Central memory CD8-positive, alpha-beta T cell (primary cell): ENCODE results near the gene REC114.
A peak's percentile ranks its signal among the peaks of the same experiment; 100 is the strongest.
"Not testable (repeated sequence)": the region's sequence is repeated elsewhere in the genome, so short reads cannot be mapped to it uniquely, and the experiment has no call there.

Experiments used
- ATAC-seq: fragments of 150-1000 bp; cut with Tn5 transposase; replicated peaks from 2 replicates; pipeline ENCODE4 v1.10.0; 2022; ENCODE audit warnings: mild to moderate bottlenecking, moderate FRiP score, moderate number of reproducible peaks; ENCODE audit not compliant: poor library complexity, severe bottlenecking; ENCODE audit errors: extremely low read depth
- DNase-seq, 2 donors: peaks; one replicate each; pipeline ENCODE4 v3.0.0; 2021; ENCODE audit warnings: low spot score in 2 of 2
- H3K27ac Mint-ChIP-seq: one replicate; pipeline ENCODE4 v1.8.0; 2022; ENCODE audit warnings: low read depth, mild to moderate bottlenecking, moderate library complexity, mixed read lengths
- H3K27me3 Mint-ChIP-seq: one replicate; pipeline ENCODE4 v1.8.0; 2022; ENCODE audit warnings: mixed read lengths
- H3K36me3 Mint-ChIP-seq: one replicate; pipeline ENCODE4 v1.8.0; 2022; ENCODE audit warnings: mild to moderate bottlenecking, moderate library complexity, mixed read lengths; ENCODE audit not compliant: insufficient read depth
- H3K4me1 Mint-ChIP-seq: one replicate; pipeline ENCODE4 v1.8.0; 2022; ENCODE audit warnings: mixed read lengths
- H3K4me3 Mint-ChIP-seq: one replicate; pipeline ENCODE4 v1.8.0; 2022; ENCODE audit warnings: mild to moderate bottlenecking, moderate library complexity, mixed read lengths
- H3K9me3 Mint-ChIP-seq: one replicate; pipeline ENCODE4 v1.8.0; 2022; ENCODE audit warnings: mixed read lengths

REC114 gene

DNA sequence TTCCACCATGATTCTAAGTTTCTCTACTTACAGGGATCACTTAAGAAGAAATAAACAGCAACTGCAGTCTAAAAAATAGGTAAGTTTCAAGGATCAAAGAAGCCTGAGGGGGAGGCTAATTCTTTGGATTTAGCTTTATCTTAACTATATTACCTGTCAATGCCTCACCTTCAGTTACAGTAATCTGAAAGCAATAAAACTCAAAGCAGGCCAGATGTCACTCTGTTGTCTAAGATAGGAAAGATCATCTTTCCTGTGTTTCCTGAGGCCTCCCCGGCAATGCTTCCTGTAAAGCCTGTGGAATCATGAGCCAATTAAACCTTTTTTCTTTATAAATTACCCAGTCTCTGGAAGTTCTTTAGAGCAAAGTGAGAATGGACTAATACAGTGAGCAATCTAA lies 130.1 kb downstream of the REC114 start:
- H3K9me3 Mint-ChIP-seq = no peaks in the 10 kb centered on the region
- H3K4me1 Mint-ChIP-seq = peaks cover 6% of the 10 kb centered on the region
- H3K27ac Mint-ChIP-seq = no peak overlapping the region
- no peak overlapping the region for H3K4me3 Mint-ChIP-seq
- H3K27me3 Mint-ChIP-seq = no peaks in the 10 kb centered on the region
- DNase-seq (no peak), ATAC-seq (no peak)
- H3K36me3 Mint-ChIP-seq = peaks cover 35% of the 10 kb centered on the region

DNA sequence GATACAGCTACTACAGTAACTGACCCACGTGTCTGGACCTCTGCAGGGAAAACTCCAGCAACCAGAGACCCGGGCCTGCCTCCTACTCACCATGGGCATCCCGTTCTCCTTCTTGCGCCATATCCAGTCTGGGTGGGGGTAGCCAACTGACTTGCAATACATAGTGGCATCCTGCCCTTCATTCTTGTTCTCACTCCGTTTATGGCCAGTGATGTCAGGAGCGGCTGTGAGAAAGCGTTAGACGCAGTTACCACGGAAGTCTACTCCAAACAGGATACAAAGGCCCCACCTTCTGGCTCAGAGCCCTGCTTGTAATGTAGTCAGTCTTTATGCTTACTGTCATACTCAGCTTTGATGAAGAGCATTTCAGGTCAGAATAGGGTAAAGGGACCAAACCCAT lies 130.6 kb downstream of the REC114 start:
- peaks cover 6% of the 10 kb centered on the region for H3K4me1 Mint-ChIP-seq
- no peaks in the 10 kb centered on the region for H3K9me3 Mint-ChIP-seq
- H3K27ac Mint-ChIP-seq = no peak overlapping the region
- DNase-seq (no peak), ATAC-seq (no peak)
- no peaks in the 10 kb centered on the region for H3K27me3 Mint-ChIP-seq
- peaks cover 31% of the 10 kb centered on the region for H3K36me3 Mint-ChIP-seq
- no peak overlapping the region for H3K4me3 Mint-ChIP-seq

DNA sequence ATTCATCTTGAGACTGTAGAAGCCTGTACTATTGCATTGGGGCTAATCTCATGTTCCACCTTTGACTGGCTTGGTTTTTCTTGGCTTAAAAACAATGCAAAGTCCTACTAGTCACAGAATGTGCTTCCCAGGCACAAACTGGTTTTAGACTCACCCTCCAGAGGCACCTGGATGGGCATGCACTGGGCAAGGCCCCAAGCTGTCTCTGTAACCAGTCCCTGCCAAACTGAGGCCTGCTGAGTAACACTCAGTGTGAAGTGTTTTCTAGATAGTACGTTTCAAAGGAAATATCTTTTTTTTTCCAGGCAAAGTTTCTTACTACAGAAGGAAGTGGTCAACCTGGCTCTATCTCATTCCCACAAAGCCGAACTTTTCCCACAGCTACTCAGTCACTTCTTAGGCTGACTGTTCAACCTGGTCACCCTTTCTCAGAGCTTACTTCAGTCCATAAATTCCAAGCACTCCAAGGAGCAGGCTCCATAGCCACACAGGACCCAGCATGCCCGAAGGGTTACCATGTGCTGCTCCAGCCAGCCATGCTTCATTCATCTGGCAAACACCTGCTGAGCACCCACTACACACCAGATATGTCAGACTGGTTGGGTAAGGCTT lies 132.8 kb downstream of the REC114 start:
- Mint-ChIP-seq H3K27me3 (no peaks in the 10 kb centered on the region), H3K9me3 (no peaks in the 10 kb centered on the region), H3K36me3 (peaks cover 21% of the 10 kb centered on the region), H3K4me3 (no peak overlapping the region), H3K27ac (no peak overlapping the region), H3K4me1 (peaks cover 6% of the 10 kb centered on the region)
- DNase-seq (no peak), ATAC-seq (no peak)

DNA sequence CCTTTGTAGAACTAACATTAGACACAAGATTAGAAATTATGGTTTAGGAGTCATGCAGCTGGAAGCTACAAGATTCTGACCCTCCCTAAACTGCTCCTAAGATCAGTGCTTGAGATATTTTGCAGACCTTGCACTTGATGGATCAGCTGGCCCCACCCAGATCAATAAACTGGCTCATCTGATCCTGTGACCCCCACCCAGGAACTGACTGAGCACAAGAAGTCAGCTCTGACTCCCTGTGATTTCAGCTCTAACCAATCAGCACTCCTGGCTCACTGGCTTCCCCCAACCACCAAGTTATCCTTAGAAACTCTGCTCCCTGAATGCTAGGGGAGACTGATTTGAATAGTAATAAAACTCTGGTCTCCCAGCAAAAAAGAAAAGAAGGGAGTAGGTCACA lies 134.6 kb downstream of the REC114 start:
- peaks cover 13% of the 10 kb centered on the region for H3K36me3 Mint-ChIP-seq
- not testable (repeated sequence) for H3K4me3 Mint-ChIP-seq, H3K9me3 Mint-ChIP-seq, DNase-seq, ATAC-seq, H3K4me1 Mint-ChIP-seq, H3K27ac Mint-ChIP-seq, H3K27me3 Mint-ChIP-seq

DNA sequence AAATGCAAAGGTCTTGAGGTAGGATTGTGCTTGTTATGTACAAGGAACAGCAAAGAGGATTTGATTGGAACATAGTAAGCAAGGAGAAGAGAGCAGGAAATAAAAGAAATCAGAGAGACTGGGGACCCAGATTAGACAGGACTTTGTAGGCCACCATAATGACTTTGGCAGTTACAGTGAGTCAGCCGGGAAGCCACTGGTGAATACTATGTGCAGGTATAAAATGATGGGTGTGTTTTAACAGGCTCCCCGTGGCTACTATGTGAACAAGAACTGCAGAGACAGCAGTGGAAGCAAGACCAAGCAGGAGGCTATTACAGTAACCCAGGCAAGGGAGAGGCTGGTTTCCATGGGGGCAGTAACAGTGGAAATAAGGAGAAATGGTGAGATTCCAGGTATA lies 135.1 kb downstream of the REC114 start:
- Mint-ChIP-seq H3K27ac (no peak overlapping the region), H3K4me1 (no peaks in the 10 kb centered on the region), H3K36me3 (peaks cover 18% of the 10 kb centered on the region), H3K9me3 (no peaks in the 10 kb centered on the region), H3K27me3 (no peaks in the 10 kb centered on the region), H3K4me3 (no peak overlapping the region)
- no peak for ATAC-seq
- no peak for DNase-seq

DNA sequence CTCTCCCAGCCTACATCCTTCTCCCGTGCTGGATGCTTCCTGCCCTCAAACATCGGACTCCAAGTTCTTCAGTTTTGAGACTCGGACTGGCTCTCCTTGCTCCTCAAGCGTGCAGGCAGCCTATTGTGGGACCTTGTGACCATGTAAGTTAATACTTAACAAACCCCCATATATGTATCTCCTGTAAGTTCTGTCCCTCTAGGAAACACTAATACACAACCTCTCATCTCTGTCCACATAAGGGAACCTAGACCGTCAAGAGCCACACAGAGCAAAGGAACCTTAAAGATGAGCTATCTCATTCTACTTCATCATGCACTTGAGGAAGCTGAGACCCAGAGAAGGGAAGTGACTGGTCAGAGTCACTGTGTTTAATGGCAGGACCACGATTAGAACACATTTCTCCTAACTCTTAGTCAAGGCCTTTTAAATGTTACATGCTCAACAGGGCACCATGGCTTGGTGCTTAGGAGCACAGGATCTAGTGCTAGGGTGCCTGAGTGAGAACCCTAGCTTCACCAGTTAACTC lies 140.0 kb downstream of the REC114 start:
- no peak overlapping the region for H3K4me3 Mint-ChIP-seq
- H3K36me3 Mint-ChIP-seq = peaks cover 34% of the 10 kb centered on the region
- H3K27me3 Mint-ChIP-seq = no peaks in the 10 kb centered on the region
- no peaks in the 10 kb centered on the region for H3K4me1 Mint-ChIP-seq
- H3K27ac Mint-ChIP-seq = no peak overlapping the region
- H3K9me3 Mint-ChIP-seq = no peaks in the 10 kb centered on the region
- ATAC-seq (no peak), DNase-seq (no peak)

DNA sequence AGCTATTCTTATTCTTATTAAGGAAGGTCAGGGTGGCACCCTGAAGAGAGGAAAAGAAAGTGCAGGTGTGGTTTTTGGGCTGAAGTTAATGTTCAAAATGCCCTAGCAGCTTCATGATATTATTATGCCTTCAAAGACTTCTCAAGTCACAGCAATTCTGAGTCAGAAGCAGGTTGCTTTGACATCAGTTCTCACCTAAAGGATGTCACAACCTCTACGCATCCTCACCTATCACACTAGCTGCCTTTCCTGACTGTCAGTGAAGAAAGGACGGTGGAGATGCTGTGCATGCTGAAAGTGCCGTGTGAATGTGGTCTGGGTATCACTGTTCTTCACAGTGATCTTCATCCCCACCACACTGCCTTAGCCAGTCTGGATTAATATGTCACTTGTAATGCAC lies 140.6 kb downstream of the REC114 start:
- Mint-ChIP-seq H3K36me3 (peaks cover 35% of the 10 kb centered on the region), H3K4me1 (no peaks in the 10 kb centered on the region), H3K27me3 (no peaks in the 10 kb centered on the region), H3K9me3 (no peaks in the 10 kb centered on the region), H3K27ac (peak overlapping the region; percentile 19), H3K4me3 (no peak overlapping the region)
- ATAC-seq = no peak
- DNase-seq = no peak

DNA sequence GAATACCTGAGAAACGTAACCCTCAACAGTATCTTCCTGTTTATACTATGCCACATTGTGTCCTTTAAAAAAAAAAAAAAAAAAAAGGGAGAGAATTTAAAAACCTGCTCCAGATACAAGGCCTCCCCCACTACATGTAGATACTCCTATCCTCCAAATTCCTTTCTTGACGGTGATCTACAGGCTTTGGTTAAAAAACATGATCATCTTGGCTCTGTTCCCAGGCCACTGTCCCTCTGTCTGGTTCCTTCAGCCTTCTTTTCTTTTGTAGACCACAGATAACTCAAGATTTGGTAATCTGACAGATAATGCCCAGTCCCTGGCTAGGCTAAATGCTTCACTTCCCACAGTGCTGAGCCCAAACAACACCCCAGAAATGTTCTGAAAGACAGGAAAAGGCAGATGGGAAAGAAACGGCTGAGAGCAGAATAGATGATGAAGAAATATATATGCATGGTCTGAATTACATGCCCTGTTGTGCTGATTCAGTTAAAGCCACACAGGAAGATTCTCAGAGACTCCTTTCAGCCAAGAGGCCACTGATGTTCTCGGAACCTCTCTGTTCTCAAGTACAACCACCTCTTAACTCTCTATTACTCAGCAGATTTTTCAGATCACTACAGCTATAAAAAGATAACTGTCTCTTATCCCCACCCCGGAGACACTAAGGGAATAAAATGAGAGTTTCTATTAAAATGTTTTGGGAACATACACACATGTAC lies 141.9 kb downstream of the REC114 start:
- Mint-ChIP-seq H3K4me1 (no peaks in the 10 kb centered on the region), H3K9me3 (no peaks in the 10 kb centered on the region), H3K27me3 (no peaks in the 10 kb centered on the region), H3K27ac (peak overlapping the region; percentile 19), H3K4me3 (no peak overlapping the region), H3K36me3 (peaks cover 39% of the 10 kb centered on the region)
- DNase-seq (no peak), ATAC-seq (no peak)

DNA sequence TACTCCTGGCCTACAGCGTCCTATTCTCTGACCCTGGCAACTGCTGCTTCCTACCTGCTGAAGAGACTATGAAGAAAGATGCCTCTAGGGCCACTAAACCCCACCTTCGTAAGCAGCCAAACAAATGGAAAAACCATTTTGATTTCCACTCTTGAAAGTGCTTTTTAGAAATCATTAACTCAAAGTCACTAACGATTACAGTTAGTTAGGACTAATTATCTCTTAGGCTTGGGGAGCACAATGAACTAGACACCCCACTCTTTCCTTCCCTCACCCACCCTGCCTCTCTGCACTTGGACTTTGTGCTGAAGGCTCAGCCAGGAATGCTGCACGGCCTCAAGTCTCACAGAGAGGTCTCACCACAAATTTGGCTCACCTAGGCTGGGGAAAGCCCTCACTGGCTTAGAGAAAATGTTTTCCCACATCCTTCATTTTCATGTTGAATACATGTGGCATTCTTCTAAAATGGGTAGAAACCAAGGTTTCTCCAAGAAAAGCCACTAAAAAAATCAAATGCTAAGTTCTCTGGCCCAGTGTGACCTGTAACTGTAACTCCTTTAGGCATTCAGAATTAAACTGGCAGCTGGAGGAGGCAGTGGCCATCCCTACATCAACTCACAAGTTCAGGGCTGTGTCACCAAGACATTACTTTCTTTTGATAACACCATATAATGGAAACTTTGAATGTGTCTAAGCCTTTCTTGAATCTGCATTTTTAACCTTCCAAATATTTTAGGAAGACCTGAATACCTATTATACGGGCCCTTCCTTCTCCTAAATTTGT lies 143.1 kb downstream of the REC114 start:
- Mint-ChIP-seq H3K27me3 (no peaks in the 10 kb centered on the region), H3K9me3 (no peaks in the 10 kb centered on the region), H3K4me3 (no peak overlapping the region), H3K27ac (peak overlapping the region; percentile 35), H3K36me3 (peaks cover 37% of the 10 kb centered on the region), H3K4me1 (no peaks in the 10 kb centered on the region)
- ATAC-seq = no peak
- DNase-seq = no peak

DNA sequence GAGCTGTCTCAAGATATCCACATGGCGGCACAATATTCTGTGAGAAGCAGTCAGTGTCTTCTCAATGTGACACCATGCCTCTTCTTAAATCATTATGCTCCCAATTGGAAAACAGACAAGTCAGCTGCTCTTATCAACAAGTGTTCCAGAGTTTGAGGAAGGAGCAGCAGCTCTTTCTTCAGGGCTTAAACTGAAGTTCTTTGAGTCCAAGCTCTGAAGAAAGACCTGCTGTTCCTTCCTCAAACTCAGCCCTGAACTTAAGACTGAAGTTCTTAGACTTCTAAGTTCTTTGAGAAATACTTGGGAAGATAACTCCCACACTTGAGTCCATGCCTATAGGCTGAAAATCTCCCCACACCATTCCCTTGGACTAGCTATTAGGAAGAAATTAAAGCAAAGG lies 146.8 kb downstream of the REC114 start:
- H3K4me3 Mint-ChIP-seq = no peak overlapping the region
- H3K27me3 Mint-ChIP-seq = no peaks in the 10 kb centered on the region
- H3K9me3 Mint-ChIP-seq = no peaks in the 10 kb centered on the region
- peaks cover 19% of the 10 kb centered on the region for H3K36me3 Mint-ChIP-seq
- H3K27ac Mint-ChIP-seq = no peak overlapping the region
- ATAC-seq (no peak), DNase-seq (no peak)
- peaks cover 11% of the 10 kb centered on the region for H3K4me1 Mint-ChIP-seq

DNA sequence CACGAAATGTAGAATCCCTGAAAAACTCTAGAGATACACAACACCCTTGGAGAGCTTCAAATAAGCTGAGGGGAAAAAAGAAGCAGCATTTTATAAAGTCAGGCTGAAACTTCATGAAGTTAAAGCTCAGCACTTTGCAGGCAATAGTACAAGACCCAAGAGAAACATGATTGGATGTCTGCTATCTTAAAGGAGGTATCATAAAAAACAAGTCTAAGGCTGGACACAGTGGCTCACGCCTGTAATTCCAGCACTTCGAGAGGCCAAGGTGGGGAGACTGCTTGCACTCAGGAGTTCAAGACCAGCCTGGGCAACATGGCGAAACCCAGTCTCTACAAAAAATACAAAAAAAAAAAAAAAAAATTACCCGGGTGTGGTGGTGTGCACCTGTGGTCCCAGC lies 147.3 kb downstream of the REC114 start:
- no peak overlapping the region for H3K4me3 Mint-ChIP-seq
- ATAC-seq (no peak), DNase-seq (no peak)
- H3K4me1 Mint-ChIP-seq = peaks cover 16% of the 10 kb centered on the region
- H3K9me3 Mint-ChIP-seq = no peaks in the 10 kb centered on the region
- H3K27ac Mint-ChIP-seq = no peak overlapping the region
- peaks cover 14% of the 10 kb centered on the region for H3K36me3 Mint-ChIP-seq
- H3K27me3 Mint-ChIP-seq = no peaks in the 10 kb centered on the region

DNA sequence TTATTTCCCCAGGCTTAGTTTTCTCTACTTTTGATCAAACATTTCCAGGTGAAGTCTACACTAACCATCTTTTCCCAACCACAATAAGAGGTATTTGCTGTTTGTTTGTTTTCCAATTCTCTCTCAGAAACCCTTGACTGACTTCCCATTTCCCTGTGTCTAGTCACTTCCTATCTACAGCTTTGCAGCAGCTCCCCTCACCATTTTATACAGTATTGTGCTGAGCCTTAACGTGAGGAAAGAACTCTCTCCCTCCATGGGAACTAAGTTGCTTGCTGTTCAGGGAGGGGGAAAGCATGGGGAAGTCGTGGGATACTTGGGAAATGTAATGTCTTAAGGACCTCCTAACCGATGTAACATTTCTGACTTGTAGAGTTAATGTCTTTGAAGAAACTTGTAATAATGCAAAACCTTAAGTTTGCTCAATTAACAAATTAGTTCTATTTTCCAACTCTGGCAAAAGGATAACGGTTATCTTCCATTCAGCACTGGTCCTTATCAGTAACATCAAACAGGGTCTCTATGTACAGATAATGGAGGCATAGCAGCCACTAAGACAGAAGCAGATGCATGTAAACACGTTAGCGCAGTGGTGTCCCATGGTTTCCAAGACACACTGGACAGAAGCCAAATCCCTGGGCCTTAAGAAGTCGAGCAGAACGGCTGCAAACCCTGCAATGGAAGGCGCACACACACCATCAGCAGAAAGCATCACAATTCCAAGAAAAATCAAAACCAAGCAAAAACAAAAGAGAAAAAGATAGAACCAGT lies 150.5 kb downstream of the REC114 start:
- Mint-ChIP-seq H3K36me3 (peaks cover 4% of the 10 kb centered on the region), H3K4me1 (peaks cover 40% of the 10 kb centered on the region), H3K27ac (no peak overlapping the region), H3K9me3 (no peaks in the 10 kb centered on the region), H3K4me3 (no peak overlapping the region), H3K27me3 (no peaks in the 10 kb centered on the region)
- DNase-seq (no peak), ATAC-seq (no peak)
